Lower leg skin (tissue), 3 donors: ENCODE measurements around the gene PRKCE.

Experiments used
- POLR2A ChIP-seq, 2 donors: fragments of 450-650 bp; IDR thresholded peaks; one replicate each; pipeline ENCODE4 v1.6.1; 2016 to 2017; ENCODE audit warnings: antibody characterized with exemption in 2 of 2, mild to moderate bottlenecking in 1 of 2, moderate library complexity in 1 of 2
- TF ChIP-seq, protein P1 (sequence below), 3 donors: fragments of 450-650 bp; IDR thresholded peaks; one replicate each; pipeline ENCODE4 v1.5.1; 2016; ENCODE audit warnings: antibody characterized with exemption in 3 of 3, mild to moderate bottlenecking in 3 of 3, moderate library complexity in 2 of 3

DNA sequence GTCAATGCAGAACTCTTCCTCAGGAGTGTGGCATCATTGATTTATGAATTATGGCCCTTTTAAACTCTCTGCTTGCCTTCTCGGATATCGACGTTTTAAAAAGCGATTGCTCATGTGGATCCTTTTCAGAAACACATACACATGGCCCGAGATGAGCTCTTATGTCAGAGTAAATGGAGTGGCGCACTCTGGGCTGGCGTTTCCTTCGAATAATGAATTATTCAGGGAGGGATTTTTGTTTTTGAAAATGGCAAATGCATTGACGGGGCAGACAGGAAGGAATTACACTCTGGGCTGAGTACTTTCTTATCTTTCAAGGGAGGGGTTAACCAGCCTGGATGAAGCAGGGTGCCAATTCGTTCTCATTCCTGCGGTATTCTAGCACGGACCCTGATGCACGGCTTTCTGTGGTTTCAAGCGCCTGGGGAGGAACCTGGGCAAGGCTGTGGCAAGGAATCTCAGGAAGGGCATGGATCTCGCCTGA is 142.7 kb downstream of the PRKCE start:
- TF ChIP-seq, protein P1, sequence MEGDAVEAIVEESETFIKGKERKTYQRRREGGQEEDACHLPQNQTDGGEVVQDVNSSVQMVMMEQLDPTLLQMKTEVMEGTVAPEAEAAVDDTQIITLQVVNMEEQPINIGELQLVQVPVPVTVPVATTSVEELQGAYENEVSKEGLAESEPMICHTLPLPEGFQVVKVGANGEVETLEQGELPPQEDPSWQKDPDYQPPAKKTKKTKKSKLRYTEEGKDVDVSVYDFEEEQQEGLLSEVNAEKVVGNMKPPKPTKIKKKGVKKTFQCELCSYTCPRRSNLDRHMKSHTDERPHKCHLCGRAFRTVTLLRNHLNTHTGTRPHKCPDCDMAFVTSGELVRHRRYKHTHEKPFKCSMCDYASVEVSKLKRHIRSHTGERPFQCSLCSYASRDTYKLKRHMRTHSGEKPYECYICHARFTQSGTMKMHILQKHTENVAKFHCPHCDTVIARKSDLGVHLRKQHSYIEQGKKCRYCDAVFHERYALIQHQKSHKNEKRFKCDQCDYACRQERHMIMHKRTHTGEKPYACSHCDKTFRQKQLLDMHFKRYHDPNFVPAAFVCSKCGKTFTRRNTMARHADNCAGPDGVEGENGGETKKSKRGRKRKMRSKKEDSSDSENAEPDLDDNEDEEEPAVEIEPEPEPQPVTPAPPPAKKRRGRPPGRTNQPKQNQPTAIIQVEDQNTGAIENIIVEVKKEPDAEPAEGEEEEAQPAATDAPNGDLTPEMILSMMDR (IDR thresholded peaks at IDR 0.05) = no peak
- no peak for TF ChIP-seq POLR2A (IDR thresholded peaks at IDR 0.05)
